ENCODE results near the gene SHTN1. TPM values are rescaled to one million over a fixed set of nuclear protein-coding genes. Genes with fewer than 3 reads are reported as not detected.

The SHTN1 gene
- total and polyA plus RNA-seq, 2 donors from 2014 or later = 14.0 to 44.2 TPM

- Histone ChIP-seq H3K4me3 (ENCODE audit: low read length in 3 of 3) (no peak overlapping the region), H3K36me3 (ENCODE audit: control insufficient read depth in 2 of 3, insufficient read depth in 3 of 3, low read length in 3 of 3) (no peaks in the 10 kb centered on the region), H3K27ac (ENCODE audit: low read depth in 2 of 2, low read length in 2 of 2) (no peak overlapping the region), H3K9ac (ENCODE audit: low read length in 3 of 3) (no peak overlapping the region), H3K4me1 (ENCODE audit: control insufficient read depth in 2 of 3, insufficient read depth in 2 of 3, low read depth in 1 of 3, low read length in 3 of 3) (no peaks in the 10 kb centered on the region), H3K9me3 (ENCODE audit: control insufficient read depth in 2 of 3, insufficient read depth in 1 of 3, low read length in 3 of 3) (no peaks in the 10 kb centered on the region), H3K27me3 (ENCODE audit: control insufficient read depth, insufficient read depth, low read length) (no peaks in the 10 kb centered on the region)
- TF ChIP-seq CTCF (IDR thresholded peaks at IDR 0.05; ENCODE audit: borderline replicate concordance, extremely low read depth, insufficient read depth) = no peak
- no peak for DNase-seq
- FAIRE-seq = no peak
- intact Hi-C loops (cut with DNase I) = no loop called here
Measured at GRCh38 chr10:116870949-116871348, 134.0 kb downstream of the SHTN1 start.

- H3K9me3 ChIP-seq (ENCODE audit: control insufficient read depth in 2 of 3, insufficient read depth in 1 of 3, low read length in 3 of 3) = no peaks in the 10 kb centered on the region
- H3K27ac ChIP-seq (ENCODE audit: low read depth in 2 of 2, low read length in 2 of 2) = no peak overlapping the region
- H3K27me3 ChIP-seq (ENCODE audit: control insufficient read depth, insufficient read depth, low read length) = no peaks in the 10 kb centered on the region
- intact Hi-C loops (cut with DNase I) = no loop called here
- H3K4me1 ChIP-seq (ENCODE audit: control insufficient read depth in 2 of 3, insufficient read depth in 2 of 3, low read depth in 1 of 3, low read length in 3 of 3) = no peaks in the 10 kb centered on the region
- no peak overlapping the region for H3K4me3 ChIP-seq (ENCODE audit: low read length in 3 of 3)
- FAIRE-seq = no peak
- TF ChIP-seq CTCF (IDR thresholded peaks at IDR 0.05; ENCODE audit: borderline replicate concordance, extremely low read depth, insufficient read depth) = no peak
- no peak for DNase-seq
- no peak overlapping the region for H3K9ac ChIP-seq (ENCODE audit: low read length in 3 of 3)
- no peaks in the 10 kb centered on the region for H3K36me3 ChIP-seq (ENCODE audit: control insufficient read depth in 2 of 3, insufficient read depth in 3 of 3, low read length in 3 of 3)
Measured at GRCh38 chr10:116868722-116869121, 136.3 kb downstream of the SHTN1 start.

- intact Hi-C loops (cut with DNase I) = no loop called here
- DNase-seq (no peak), FAIRE-seq (no peak)
- H3K4me3 ChIP-seq (ENCODE audit: low read length in 3 of 3) = no peak overlapping the region
- H3K4me1 ChIP-seq (ENCODE audit: control insufficient read depth in 2 of 3, insufficient read depth in 2 of 3, low read depth in 1 of 3, low read length in 3 of 3) = no peaks in the 10 kb centered on the region
- no peak overlapping the region for H3K27ac ChIP-seq (ENCODE audit: low read depth in 2 of 2, low read length in 2 of 2)
- no peaks in the 10 kb centered on the region for H3K9me3 ChIP-seq (ENCODE audit: control insufficient read depth in 2 of 3, insufficient read depth in 1 of 3, low read length in 3 of 3)
- no peaks in the 10 kb centered on the region for H3K36me3 ChIP-seq (ENCODE audit: control insufficient read depth in 2 of 3, insufficient read depth in 3 of 3, low read length in 3 of 3)
- no peak overlapping the region for H3K9ac ChIP-seq (ENCODE audit: low read length in 3 of 3)
- no peak for TF ChIP-seq CTCF (IDR thresholded peaks at IDR 0.05; ENCODE audit: borderline replicate concordance, extremely low read depth, insufficient read depth)
- H3K27me3 ChIP-seq (ENCODE audit: control insufficient read depth, insufficient read depth, low read length) = no peaks in the 10 kb centered on the region
Measured at GRCh38 chr10:116868198-116868676, 136.8 kb downstream of the SHTN1 start.

- Histone ChIP-seq H3K9ac (ENCODE audit: low read length in 3 of 3) (no peak overlapping the region), H3K27ac (ENCODE audit: low read depth in 2 of 2, low read length in 2 of 2) (no peak overlapping the region), H3K4me1 (ENCODE audit: control insufficient read depth in 2 of 3, insufficient read depth in 2 of 3, low read depth in 1 of 3, low read length in 3 of 3) (no peaks in the 10 kb centered on the region), H3K9me3 (ENCODE audit: control insufficient read depth in 2 of 3, insufficient read depth in 1 of 3, low read length in 3 of 3) (no peaks in the 10 kb centered on the region), H3K36me3 (ENCODE audit: control insufficient read depth in 2 of 3, insufficient read depth in 3 of 3, low read length in 3 of 3) (no peaks in the 10 kb centered on the region), H3K27me3 (ENCODE audit: control insufficient read depth, insufficient read depth, low read length) (no peaks in the 10 kb centered on the region), H3K4me3 (ENCODE audit: low read length in 3 of 3) (no peak overlapping the region)
- TF ChIP-seq CTCF (IDR thresholded peaks at IDR 0.05; ENCODE audit: borderline replicate concordance, extremely low read depth, insufficient read depth) = no peak
- FAIRE-seq (no peak), DNase-seq (no peak)
- intact Hi-C loops (cut with DNase I) = no loop called here
Measured at GRCh38 chr10:116866987-116867595, 137.9 kb downstream of the SHTN1 start.
